ENCODE results near the gene DDX21.
"Not testable (repeated sequence)": the region's sequence is repeated elsewhere in the genome, so short reads cannot be mapped to it uniquely, and the experiment has no call there.

Gene DDX21

DNA sequence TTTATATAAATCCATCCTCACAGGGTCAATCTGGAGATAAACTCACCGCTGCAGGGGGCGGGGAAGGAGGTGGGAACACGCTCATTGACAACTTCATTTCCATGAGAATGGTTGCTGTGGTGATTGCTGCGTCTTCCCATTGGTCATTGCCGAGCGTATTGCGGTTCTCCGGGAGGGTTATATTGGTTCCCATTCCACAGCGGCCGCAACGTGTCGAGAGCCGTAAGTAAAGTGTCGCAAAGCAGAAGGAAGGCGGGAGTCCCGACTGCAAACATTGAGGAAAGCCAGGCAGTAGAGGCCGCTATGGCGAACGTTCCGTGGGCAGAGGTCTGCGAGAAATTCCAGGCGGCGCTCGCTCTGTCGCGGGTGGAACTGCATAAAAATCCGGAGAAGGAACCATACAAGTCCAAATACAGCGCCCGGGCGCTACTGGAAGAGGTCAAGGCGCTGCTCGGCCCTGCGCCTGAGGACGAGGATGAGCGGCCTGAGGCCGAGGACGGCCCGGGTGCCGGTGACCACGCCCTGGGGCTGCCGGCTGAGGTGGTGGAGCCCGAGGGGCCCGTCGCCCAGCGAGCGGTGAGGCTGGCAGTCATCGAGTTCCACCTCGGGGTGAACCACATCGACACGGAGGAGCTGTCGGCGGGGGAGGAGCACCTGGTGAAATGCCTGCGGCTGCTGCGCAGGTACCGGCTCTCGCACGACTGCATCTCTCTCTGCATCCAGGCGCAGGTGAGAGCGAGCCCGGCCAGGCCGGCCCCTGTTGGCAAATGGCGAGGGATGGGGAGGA lies 32.8 kb downstream of the DDX21 start, which contains the start of gene KIFBP:
Gene KIFBP (plus strand): TSS at position 274 of the 787 bp plus-strand sequence. CDS start 30 bp downstream, at position 304.
- peak; percentile 83 for DNase-seq

DNA sequence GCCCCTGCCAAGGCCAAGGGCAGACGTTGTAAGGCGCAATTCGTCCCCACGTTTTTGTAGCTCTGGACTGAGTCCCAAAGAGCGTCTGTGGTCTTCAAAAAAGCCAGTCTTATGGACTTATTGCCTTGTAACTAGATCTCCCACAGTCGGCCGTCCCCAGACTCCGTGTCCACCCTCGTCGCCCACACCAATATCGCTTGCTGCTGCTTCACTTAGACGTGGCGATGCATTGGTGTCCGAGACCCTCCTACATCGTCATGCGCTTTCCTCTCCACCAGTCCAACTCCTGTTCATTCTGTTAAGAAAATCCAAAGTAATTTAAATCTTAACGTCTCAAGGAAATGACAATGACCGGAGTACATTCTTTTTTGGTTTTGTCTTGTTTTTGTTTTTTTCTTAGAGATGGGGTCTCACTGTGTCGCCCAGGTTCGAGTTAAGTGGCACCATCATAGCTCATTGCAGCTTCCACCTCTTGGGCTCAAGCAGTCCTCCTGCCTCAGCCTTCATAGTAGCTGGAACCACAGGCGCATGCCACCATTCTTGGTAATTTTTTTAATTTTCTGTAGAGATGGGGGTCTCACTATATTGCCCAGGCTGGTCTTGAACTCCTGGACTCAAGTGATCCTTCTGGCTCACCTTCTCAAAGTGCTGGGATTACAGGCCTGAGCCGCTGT lies 33.5 kb downstream of the DDX21 start:
- no peak for DNase-seq

DNA sequence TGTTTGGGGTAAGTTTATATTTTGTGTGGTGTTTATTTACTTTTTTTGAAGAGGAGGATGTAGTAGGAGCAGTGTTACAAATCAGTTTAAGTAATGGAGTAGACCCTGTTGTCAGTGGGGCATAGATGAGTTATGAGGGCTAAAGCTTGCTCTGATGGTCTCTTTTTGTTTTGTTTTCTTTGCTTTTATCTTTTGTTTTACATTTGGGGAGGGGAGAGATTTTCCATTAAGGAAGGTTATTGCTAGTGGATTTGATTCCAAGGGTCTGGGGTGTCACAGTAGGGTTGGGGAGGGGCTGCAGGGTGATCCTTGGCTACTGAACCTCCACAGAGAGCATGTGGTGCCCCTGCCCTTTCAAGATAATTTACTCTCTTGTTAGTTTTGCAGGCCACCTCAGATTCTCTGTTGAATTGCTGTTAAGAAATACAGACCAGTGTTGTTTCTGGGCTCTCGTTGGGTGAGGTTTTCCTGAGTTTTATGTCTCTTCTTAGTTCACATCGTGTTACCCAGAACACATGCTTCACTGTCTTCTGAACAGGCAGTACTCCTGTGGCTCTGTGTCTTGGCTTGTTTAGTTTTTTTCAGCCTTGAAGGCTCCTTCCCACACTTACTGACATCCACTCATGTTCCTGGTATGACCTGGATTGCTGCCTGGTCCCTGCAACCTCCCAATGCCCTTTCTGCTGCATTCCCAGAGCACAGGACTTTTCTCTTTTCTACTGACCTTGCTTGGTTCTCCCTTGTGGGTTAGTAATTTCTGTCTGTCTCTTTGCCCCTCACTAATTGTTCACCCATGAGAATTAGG lies 36.9 kb downstream of the DDX21 start:
- DNase-seq = no peak

DNA sequence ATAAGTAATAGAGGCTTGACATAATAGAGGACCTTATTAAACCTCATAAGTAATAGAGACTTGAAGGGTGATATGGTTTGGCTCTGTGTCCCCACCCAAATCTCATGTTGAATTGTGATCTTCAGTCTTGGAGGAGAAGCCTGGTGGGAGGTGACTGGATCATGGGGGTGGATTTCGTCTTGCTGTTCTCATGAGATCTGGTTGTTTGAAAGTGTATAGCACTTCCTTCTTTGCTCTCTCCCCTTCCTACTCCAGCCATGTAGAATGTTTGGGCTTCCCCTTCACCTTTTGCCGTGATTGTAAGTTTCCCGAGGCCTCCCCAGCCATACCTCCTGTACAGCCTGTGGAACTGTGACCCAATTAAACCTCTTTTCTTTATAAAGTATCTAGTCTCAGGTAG lies 41.2 kb downstream of the DDX21 start:
- no peak for DNase-seq

DNA sequence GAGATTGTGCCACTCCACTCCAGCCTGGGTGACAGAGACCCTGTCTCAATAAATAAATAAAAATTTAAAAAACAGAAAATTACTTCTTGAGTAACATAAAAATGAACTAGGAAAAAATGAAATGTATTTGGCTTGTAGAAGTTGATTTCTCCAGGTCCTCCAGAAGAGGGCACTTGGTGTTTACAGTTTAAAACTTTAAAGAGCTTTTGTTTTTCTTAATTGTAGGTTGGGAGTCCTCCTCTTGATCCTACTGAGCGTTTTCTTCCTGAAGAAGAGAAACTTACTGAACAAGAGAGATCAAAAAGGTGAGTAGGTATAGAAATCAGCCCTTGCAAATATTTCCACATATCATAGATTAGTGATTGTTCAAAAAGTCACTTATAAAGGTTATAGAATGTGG lies 48.9 kb downstream of the DDX21 start:
- no peak for DNase-seq

DNA sequence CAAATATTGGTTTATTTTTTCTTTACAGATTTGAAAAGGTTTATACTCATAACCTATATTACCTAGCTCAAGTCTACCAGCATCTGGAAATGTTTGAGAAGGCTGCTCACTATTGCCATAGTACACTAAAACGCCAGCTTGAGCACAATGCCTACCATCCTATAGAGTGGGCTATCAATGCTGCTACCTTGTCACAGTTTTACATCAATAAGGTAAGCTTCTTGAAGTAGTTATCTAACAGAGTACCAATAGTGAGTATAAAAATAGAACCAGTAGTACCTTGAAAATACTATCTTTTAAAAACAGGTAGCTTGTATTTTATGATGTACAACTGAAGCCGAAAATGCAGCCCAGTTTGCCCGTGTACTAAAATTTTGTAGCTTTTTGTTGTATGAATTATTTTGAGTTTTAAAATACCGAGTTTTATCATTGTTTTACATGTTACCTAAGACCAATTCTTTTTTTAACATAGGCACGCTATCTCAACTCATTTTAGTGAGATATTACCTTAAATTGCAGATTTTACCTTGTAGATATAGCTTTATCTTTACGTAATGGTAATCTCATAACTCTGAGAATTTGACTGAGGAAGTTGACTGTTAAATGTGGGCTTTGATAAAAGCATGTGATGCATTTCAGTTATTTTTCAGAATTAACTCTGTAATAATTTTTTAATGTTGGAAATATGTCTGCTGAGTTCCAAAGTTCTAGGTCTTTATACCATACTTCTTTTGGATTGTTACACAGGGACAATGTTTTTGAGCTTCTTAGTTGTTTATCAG lies 49.9 kb downstream of the DDX21 start:
- no peak for DNase-seq

DNA sequence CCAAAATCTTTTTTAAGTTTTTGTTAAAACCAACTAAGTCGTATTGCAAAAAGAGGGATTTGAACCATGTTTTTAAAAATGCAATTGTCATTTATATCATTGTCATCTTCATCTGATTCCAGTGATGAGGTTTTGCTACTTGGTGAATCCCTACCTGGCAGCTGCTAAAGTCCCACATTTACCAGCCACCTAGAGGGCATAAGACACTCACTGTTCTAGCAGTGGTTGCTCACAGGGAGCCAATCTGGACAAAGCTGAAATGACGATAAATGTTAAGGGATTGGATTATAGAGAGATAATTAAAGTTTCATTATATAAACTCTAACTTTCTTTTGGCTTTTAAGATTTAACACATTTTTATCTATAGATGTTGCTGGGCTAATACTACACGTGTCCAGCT lies 51.3 kb downstream of the DDX21 start:
- no peak for DNase-seq

DNA sequence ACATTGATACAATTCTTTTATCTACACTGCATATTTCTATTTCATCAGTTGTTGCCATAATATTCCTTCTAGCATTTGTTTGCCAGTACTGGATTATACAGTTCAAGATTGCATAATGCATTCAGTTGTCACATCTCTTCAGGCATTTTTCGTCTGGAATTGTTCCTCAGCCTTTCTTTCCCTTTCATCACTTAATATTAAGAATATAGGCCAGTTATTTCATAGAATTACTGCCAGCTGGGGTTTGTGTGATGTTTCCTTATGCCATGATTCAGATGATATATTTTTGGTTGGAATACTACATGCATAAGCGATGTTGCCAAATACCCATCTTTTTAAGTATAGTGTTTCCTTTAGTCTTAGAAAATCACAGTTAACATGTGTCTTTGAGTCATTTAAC lies 53.4 kb downstream of the DDX21 start:
- DNase-seq = no peak

DNA sequence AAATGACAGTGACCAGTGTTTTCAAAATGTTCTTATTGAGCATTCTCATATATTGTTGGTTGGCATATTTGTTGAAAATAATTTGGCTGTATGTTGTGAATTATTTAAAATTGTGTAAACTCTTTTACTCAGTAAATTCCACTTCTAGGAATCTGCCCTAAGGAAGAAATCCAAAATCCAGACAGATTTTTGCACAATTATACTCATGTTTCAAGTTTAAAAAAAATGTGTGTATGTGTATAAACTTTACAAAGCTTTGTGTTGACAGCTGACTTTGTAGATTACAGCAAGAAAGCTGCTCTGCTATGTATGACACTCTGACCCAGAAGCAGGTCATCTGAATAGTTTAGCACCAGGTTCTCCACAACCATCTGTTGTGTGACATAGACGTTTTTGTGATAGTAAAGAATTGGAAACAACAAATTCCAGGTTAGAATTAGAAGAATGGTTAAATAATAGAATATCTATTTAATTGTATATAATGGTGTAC lies 54.2 kb downstream of the DDX21 start:
- DNase-seq = no peak

DNA sequence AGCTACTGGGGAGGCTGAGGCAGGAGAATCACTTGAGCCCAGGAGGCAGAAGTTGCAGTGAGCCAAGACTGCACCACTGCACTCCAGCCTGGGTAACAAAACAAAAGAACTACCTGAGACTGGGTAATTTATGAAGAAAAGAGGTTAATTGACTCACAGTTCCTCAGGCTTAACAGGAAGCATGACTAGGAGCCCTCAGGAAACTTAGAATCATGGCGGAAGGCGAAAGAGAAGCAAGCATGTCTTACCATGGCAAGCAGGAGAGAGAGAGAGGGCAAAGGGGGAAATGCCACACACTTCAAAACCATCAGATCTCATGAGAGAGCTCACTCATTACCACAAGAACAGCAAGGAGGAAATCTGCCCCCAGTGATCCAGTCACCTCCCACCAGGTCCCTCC lies 56.8 kb downstream of the DDX21 start:
- not testable (repeated sequence) for DNase-seq

DNA sequence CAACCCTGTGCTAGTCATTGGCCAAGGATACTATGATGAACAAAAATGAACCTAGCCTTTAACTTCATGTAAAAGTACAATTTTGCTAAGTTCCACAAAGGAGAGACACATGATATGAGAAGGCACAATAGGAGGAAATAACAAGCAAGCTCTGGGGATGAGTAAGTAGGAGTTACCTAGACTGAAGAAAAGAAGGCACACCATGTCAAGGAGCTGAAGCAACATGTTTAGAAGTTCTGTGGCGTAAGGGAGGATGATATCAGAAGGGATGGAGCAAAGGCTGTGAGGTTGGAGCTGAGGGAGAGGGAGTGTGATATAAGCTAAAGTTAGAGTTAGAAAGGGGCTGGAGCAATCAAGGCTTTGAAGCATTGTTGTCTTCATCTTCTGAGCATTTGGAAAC lies 58.2 kb downstream of the DDX21 start:
- no peak for DNase-seq

DNA sequence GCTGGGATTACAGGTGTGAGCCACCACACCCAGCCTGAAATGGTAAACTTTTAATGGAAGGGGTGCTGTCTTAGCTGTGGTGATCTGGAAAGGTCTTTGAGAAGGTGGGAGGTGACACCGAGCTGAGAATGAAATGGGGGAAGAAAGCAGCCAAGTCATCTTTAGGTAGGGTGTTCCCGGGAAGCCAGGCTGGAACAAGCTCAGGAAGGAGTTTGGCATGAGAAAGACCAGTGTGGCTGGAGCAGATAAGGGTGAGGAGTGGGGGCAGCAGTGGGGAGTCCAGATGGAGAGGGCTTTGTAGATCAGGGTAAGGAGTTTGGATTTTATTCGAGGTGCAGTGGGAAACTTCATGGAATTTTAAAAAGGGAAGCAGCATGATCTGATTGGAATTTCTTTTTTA lies 62.6 kb downstream of the DDX21 start:
- no peak for DNase-seq

DNA sequence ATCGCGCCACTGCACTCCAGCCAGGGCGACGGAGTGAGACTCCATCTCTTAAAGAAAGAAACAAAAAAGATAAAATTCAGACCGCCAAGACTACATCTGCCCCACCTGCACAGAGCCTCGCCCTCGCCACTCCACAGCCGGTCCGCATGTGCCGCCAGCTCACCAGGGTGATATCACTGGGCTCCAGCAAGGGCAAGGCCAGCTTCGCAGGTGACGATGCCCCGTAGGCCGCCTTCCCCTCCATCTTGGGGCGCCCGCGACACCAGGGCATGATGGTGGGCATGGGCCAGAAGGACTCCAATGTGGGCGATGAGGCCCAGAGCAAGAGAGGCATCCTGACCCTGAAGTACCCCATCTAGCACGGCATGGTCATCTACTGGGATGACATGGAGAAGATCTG lies 66.6 kb downstream of the DDX21 start:
- no peak for DNase-seq

DNA sequence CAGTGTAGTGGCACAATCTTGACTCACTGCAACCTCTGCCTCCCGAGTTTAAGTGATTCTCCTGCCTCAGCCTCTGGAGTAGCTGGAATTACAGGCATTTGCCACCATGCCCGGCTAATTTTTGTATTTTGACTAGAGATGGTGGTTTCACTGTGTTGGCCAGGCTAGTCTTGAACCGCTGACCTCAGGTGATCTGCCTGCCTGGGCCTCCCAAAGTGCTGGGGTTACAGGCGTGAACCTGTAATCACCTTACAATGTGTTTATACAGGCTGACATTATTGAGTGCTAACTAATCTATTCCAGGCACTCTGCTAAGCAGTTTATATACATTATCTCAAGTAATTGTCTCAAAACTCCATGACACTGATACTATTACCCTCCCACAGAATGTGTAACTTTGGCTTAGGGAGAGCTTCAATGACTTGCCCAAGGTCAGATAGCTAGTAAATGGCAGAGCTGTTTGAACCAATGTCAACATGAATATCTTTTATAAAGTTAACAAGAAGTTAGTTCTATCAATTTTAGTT lies 69.5 kb downstream of the DDX21 start:
- no peak for DNase-seq

DNA sequence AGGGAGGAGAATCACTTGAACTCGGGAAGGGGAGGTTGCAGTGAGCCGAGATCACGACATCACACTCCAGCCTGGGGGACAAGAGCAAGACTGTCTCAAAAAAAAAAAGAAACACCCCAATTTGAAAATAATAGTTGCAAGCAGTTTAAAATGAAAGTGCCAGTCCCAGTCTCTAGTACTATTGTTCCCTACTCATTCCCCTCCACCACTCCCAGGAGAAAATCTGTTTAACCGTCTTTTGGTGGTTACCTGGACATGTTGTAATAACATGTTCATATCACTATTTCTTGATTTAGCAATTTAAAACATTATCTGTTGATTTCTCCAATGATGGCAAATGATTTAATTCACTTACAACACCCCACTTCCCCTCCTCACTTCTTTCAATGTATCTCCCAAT lies 77.3 kb downstream of the DDX21 start:
- no peak for DNase-seq

All from DMS79 treated with DMSO at 0.1 percent for 48 hours (cell line).